B cell (primary cell): ENCODE measurements around the gene VWA5B2. TPM values are rescaled to one million over a fixed set of nuclear protein-coding genes. Genes with fewer than 3 reads are reported as not detected.

Experiments used
- ATAC-seq: fragments of 200-7000 bp; cut with Tn5 transposase; one replicate; pipeline ENCODE4 v1.10.0; 2021; ENCODE audit warnings: low read depth, mild to moderate bottlenecking, moderate number of reproducible peaks, moderate library complexity
- CTCF ChIA-PET: fragments of 350-600 bp; sonication (Branson Sonifier 250); formaldehyde crosslinking; loops from one replicate; lab custom pipeline; 2021; ENCODE audit warnings: antibody characterized with exemption, inconsistent platforms; lab: Charles Lee
- POLR2A ChIA-PET: fragments of 350-600 bp; sonication (Branson Sonifier 250); formaldehyde crosslinking; loops from one replicate; lab custom pipeline; 2021; ENCODE audit warnings: antibody characterized with exemption; lab: Charles Lee
- DNase-seq: peaks from one replicate; pipeline ENCODE4 v3.0.0; 2013
- H2AFZ ChIP-seq: 2 replicates; pipeline ENCODE4 v1.6.1; 2012; ENCODE audit warnings: mild to moderate bottlenecking, low read depth, low read length; ENCODE audit not compliant: insufficient read depth, poor library complexity, severe bottlenecking
- H3K27ac ChIP-seq, 2 donors: 1 replicate in 1 of 2; 2 replicates in 1 of 2; pipeline ENCODE4 v1.5.1; 2012 to 2013; ENCODE audit warnings: low read length in 2 of 2, mild to moderate bottlenecking in 2 of 2, moderate library complexity in 1 of 2
- H3K27me3 ChIP-seq, 4 experiments: fragments of 200-600 bp in 1 of 4; sonication (generic) in 1 of 4; replicated peaks in 1 of 4; 1 replicate in 2 of 4; 2 replicates in 2 of 4; pipeline versions ENCODE4 v1.6.1 to v1.7.0; 2013 to 2016; ENCODE audit warnings: low read length in 3 of 4, mild to moderate bottlenecking in 2 of 4, mixed read lengths in 1 of 4, moderate library complexity in 1 of 4; ENCODE audit not compliant: insufficient read depth in 4 of 4, control insufficient read depth in 3 of 4; ENCODE audit errors: control extremely low read depth in 1 of 4
- H3K36me3 ChIP-seq, 2 experiments: replicated peaks in 1 of 2; 1 replicate in 1 of 2; 2 replicates in 1 of 2; pipeline versions ENCODE4 v1.6.1 to v1.7.1; 2013; ENCODE audit warnings: low read length in 1 of 2; ENCODE audit not compliant: insufficient read depth in 2 of 2, control insufficient read depth in 1 of 2; ENCODE audit errors: control extremely low read depth in 1 of 2, extremely low read depth in 1 of 2
- H3K4me1 ChIP-seq, 2 donors: fragments of 200-600 bp in 1 of 2; sonication (generic) in 1 of 2; 1 replicate in 1 of 2; 2 replicates in 1 of 2; pipeline versions ENCODE4 v1.5.1 to v1.6.1; 2013 to 2017; ENCODE audit warnings: low read length in 2 of 2; ENCODE audit not compliant: control insufficient read depth in 2 of 2, insufficient read depth in 2 of 2
- H3K4me2 ChIP-seq: replicated peaks from 2 replicates; pipeline ENCODE3; 2012; ENCODE audit warnings: mild to moderate bottlenecking, low read depth, low read length; ENCODE audit not compliant: poor library complexity, severe bottlenecking
- H3K4me3 ChIP-seq, 5 experiments: fragments of 200-600 bp in 1 of 5; sonication (generic) in 1 of 5; 1 replicate in 3 of 5; 2 replicates in 2 of 5; pipeline versions ENCODE4 v1.5.1 to v1.7.0; 2011 to 2016; ENCODE audit warnings: low read length in 4 of 5, mild to moderate bottlenecking in 4 of 5, low read depth in 2 of 5, control low read depth in 1 of 5, moderate library complexity in 1 of 5; ENCODE audit not compliant: insufficient read depth in 1 of 5; ENCODE audit errors: control extremely low read depth in 1 of 5, extremely low read depth in 1 of 5
- H3K79me2 ChIP-seq: fragments of 200-600 bp; sonication (generic); one replicate; pipeline ENCODE4 v1.6.0; 2016; ENCODE audit warnings: low read length; ENCODE audit not compliant: control insufficient read depth, insufficient read depth
- H3K9ac ChIP-seq: fragments of 200-600 bp; sonication (generic); 2 replicates; pipeline ENCODE4 v1.6.1; 2017; ENCODE audit warnings: mild to moderate bottlenecking, low read length, moderate library complexity
- H3K9me3 ChIP-seq, 3 donors: one replicate each; pipeline versions ENCODE4 v1.6.1 to v1.7.1; 2013; ENCODE audit warnings: low read length in 2 of 3; ENCODE audit not compliant: control insufficient read depth in 2 of 3, insufficient read depth in 1 of 3; ENCODE audit errors: control extremely low read depth in 1 of 3
- H4K20me1 ChIP-seq: 2 replicates; pipeline ENCODE4 v1.6.0; 2012; ENCODE audit warnings: mild to moderate bottlenecking, low read length; ENCODE audit not compliant: insufficient read depth, control insufficient read depth, poor library complexity, severe bottlenecking
- H3K27ac Mint-ChIP-seq: one replicate; pipeline ENCODE4 v1.8.0; 2021; ENCODE audit warnings: mixed read lengths
- H3K27me3 Mint-ChIP-seq: one replicate; pipeline ENCODE4 v1.8.0; 2021; ENCODE audit warnings: mixed read lengths
- H3K4me1 Mint-ChIP-seq: one replicate; pipeline ENCODE4 v1.8.0; 2021; ENCODE audit warnings: mixed read lengths
- H3K4me3 Mint-ChIP-seq: one replicate; pipeline ENCODE4 v1.8.0; 2021; ENCODE audit warnings: mixed read lengths
- H3K9me3 Mint-ChIP-seq: one replicate; pipeline ENCODE4 v1.8.0; 2022; ENCODE audit warnings: mixed read lengths; ENCODE audit not compliant: insufficient read depth
- EZH2 ChIP-seq: IDR thresholded peaks from 2 replicates; pipeline ENCODE4 v1.6.1; 2012; ENCODE audit warnings: borderline replicate concordance, low read depth, mild to moderate bottlenecking, moderate library complexity, low read length; ENCODE audit not compliant: insufficient read depth, poor library complexity, severe bottlenecking
- WGBS: methylation state at CpG from one replicate; pipeline ENCODE4 v1.1.5; 2013; ENCODE audit warnings: missing lambda C conversion rate; ENCODE audit not compliant: insufficient coverage; 5-methylcytosine and 5-hydroxymethylcytosine counted together
- intact Hi-C: fragments of 100-400 bp; cut with micrococcal nuclease; formaldehyde crosslinking; loops from one replicate; pipeline ENCODE4 v1.10.0; 2022
- polyA plus RNA-seq: library from polyadenylated mRNA; depleted of rRNA; stranded (reverse); fragments of >200 nt; gene quantifications from 2 replicates; pipeline ENCODE4 v1.2.3, GENCODE V29; 2012
- total RNA-seq, 2 donors: library from RNA; stranded (reverse); fragments of 120-200 nt in 1 of 2; gene quantifications; 1 replicate in 1 of 2; 2 replicates in 1 of 2; pipeline versions ENCODE4 v1.2.3 to v1.2.4, GENCODE V29; 2013 to 2022
- TF ChIP-seq, protein P1 (sequence below): fragments of 200-600 bp; IDR thresholded peaks from one replicate; pipeline ENCODE4 v1.8.0; 2022; ENCODE audit warnings: antibody characterized with exemption, mild to moderate bottlenecking

Gene VWA5B2
- total and polyA plus RNA-seq, 2 donors (not counting 1 experiment from before 2014, with no cell fraction given): 0.10 to 0.37 TPM

- H2AFZ ChIP-seq: peak overlapping the region; percentile 82
- H3K9me3 ChIP-seq: peaks cover 0 to 3% (median 0%) of the 10 kb centered on the region in 3 donors
- ChIA-PET POLR2A (interaction anchor here (1.4 kb wide), 1 partner anchor 20 kb away, joined by 3 read pairs; the partner anchor contains the start of gene EEF1AKMT4), CTCF (interaction anchor here (1.0 to 1.6 kb wide), 3 partner anchors 10 to 334 kb away, joined by 3 to 6 read pairs (median 4); no protein-coding TSS in a partner anchor)
- Mint-ChIP-seq H3K9me3 (no peaks in the 10 kb centered on the region), H3K4me3 (peak overlapping the region; percentile 85), H3K27me3 (peaks cover 42% of the 10 kb centered on the region), H3K4me1 (peaks cover 20% of the 10 kb centered on the region), H3K27ac (no peak overlapping the region)
- TF ChIP-seq, protein P1, sequence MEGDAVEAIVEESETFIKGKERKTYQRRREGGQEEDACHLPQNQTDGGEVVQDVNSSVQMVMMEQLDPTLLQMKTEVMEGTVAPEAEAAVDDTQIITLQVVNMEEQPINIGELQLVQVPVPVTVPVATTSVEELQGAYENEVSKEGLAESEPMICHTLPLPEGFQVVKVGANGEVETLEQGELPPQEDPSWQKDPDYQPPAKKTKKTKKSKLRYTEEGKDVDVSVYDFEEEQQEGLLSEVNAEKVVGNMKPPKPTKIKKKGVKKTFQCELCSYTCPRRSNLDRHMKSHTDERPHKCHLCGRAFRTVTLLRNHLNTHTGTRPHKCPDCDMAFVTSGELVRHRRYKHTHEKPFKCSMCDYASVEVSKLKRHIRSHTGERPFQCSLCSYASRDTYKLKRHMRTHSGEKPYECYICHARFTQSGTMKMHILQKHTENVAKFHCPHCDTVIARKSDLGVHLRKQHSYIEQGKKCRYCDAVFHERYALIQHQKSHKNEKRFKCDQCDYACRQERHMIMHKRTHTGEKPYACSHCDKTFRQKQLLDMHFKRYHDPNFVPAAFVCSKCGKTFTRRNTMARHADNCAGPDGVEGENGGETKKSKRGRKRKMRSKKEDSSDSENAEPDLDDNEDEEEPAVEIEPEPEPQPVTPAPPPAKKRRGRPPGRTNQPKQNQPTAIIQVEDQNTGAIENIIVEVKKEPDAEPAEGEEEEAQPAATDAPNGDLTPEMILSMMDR: no peak
- peak; percentile 31 for TF ChIP-seq EZH2
- intact Hi-C loops: no loop called here
- H3K36me3 ChIP-seq: no peaks in the 10 kb centered on the region
- peaks cover 0 to 73% (median 39%) of the 10 kb centered on the region in 4 experiments for H3K27me3 ChIP-seq
- peak overlapping the region in 4 of 5 experiments; percentile 48 to 74 (median 60) for H3K4me3 ChIP-seq
- peaks cover 15 to 25% of the 10 kb centered on the region in 2 donors for H3K4me1 ChIP-seq
- H3K79me2 ChIP-seq: no peaks in the 10 kb centered on the region
- ATAC-seq: no peak
- H3K9ac ChIP-seq: peak overlapping the region; percentile 72
- H4K20me1 ChIP-seq: no peaks in the 10 kb centered on the region
- WGBS: 1% methylated on average over 57 of the region's 61 CpGs
- H3K4me2 ChIP-seq: peak overlapping the region; percentile 100
- peak; percentile 37 for DNase-seq
- H3K27ac ChIP-seq: no peak overlapping the region
Measured at GRCh38 chr3:184230081-184230602, 757 bp downstream of the VWA5B2 start.
